GM21423 (cell line): ENCODE measurements around the gene DEAF1.
A peak's percentile ranks its signal among the peaks of the same experiment; 100 is the strongest.
"Not testable (repeated sequence)": the region's sequence is repeated elsewhere in the genome, so short reads cannot be mapped to it uniquely, and the experiment has no call there.

Source experiments
- ATAC-seq: cut with Tn5 transposase; IDR thresholded peaks from one replicate; pipeline ENCODE4 v1.9.1; 2021; ENCODE audit warnings: mild to moderate bottlenecking, moderate library complexity; ENCODE audit not compliant: unreplicated experiment

The DEAF1 gene

DNA sequence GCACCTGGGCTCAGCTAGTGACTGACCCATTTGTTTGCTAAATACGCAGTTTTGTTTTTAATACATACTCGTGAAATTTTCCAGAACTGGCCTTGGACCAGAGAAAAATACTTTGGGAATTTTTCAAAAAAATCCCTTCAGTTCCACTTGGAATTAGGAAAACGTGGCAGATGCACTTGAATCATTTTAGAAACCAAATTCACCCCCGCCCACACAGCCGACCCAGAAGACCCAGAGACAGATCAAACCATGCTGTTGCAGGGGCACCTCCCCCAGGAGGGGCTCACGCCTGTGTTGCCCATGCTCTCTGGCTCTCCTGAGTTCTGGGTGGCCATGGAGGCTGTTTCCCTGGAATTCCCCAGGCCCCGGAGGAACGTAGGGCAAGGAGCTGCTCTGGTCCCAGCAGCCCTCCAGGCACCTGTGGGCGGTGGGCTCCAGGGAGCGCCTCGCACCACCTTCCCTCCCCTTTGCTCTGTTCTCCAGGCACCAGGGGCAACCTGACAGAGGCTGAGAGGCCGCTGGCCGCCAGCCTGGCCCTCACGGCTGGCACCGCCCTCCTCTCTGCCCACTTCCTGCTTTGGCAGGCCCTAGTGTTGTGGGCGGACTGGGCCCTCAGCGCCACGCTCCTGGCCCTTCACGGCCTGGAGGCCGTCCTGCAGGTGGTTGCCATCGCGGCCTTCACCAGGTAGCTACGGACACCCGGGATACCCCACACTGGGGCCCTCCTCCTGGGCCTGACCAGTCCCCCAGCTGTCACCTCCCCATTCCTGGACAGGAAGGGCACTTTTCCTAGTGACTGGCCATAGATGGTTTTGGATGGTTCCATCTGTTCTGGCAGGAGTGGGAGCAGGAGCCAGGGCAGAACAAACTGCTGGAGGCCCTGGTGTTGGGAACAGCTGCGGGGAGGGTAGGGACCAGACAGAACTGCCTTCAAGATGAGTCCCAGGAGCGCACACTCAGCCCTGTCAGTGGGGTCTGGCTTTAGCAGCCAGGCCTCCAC, 7.7 kb upstream of the DEAF1 start:
- ATAC-seq, result no peak

DNA sequence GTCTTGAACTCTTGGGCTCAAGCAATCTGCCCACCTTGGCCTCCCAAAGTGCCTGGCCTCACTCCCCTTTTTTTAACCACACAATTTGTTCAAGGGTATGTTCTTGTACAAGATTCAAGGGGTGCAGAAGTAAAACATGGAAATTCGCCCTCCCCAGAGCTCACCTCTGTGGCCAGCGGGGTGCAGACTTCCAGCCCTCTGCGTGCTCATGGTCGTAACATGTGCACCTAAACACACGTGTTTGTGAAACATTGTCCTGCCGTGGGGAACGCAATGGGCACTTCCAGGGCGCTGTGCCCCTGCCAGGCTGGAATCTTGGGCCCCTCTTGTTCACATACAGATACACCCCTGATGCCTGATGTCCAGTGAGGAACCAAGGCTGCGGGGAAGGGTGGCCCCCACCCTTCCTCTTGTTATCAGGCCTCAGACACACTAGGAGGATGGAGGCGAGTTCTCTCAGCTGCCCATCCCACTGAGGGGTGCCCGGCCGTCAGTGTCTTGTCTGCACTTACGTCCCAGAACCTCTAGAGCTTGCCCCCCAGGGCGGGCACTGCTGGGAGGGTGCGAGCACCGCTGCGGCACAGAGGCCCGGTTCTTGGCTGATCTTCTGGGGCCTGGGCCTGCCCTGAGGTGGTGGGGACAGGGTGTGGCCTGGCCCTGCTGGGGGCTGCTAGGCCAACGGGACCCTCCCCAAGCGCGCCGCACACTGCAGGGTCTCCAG, 6.9 kb upstream of the DEAF1 start:
- ATAC-seq, result no peak

DNA sequence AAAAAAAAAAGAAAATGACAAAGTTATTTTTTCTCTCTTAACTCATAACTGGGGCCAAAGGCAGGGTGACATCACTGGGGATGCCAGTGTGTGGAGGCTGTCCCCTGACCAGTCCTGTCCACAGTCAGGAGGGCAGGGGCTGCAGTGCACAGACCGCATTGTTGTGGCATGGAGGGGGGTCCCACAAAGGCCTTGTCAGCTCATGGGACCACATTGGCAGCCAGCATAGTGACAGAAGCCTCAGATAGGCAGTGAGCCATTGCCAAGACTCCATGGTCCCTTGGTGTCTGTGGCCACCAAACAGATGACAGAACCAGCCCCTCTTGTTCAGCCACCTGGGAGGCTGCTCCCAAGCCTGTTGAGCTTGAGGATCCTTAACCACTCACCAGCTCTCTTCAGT, 4.7 kb upstream of the DEAF1 start:
- no peak for ATAC-seq

DNA sequence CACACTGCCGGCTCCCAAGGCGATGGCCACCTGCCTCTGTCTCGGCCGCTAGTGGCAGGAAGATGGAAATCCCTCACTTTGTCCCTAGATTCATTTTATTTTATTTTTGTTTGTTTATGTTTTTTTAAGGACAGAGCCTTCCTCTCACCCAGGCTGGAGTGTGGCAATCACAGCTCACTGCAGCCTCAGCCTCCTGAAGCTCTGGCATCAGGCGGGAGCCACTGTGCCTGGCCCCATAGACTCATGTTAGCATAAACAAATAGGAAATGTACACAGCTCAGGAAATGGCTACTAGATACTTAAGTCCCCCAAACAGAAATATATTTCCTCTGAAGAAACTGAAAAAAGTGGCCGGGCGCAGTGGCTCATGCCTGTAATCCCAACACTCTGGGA, 4.1 kb upstream of the DEAF1 start:
- no peak for ATAC-seq

DNA sequence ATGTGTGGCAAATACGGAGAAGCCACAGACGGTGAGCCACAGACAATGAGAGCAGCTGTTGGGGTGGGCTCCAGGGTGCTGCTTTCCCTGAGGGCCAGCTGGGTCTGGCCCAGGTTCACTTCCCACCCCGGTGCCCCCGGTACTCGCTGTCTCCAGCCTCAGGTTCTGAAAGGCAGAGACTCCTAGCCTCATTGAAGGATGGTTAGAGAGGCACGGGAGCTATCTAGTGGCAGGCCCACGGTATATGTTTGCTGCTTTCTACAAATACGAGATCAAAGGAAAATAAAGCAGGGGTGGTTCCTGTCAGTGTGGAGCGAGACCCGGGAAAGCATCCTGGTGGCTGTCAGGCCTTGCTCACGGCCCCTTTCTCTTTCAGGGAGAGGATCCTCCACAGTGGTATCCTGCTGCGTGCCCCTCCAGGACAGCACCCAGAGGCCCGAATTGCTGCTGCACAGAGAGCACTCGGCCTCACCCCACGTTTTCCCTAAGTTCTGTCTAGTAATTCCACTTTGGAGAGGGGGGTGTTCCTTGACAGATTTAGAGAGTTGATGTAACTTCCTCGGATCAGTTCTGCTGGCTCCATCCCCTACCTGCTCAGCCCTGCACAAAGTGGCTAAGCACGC, 3.6 kb upstream of the DEAF1 start:
- ATAC-seq, result no peak

DNA sequence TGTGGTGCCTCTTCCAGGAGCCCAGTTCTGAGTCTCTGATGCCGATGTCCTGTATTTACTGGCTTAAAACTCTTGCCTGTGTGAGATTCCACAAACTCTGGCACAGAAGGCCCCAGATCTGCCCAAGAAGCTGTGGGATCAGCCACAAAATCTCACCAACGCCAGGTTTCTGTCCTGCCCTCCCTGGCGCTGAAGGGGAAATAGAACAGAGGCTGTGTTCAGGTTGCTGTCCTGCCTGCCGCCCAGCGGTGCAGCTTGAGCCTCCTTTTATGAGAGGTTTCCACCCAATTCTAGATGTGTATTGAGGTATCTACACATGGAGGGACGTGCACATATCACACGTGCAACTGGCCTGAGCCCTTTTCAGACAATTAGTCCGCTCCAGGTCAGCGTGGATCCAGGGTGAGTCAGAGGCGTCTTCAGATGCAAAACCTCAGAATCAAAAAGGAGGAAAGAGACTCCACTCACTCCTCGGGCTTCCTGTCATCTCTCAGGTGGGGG, 2.8 kb upstream of the DEAF1 start:
- ATAC-seq, result no peak

DNA sequence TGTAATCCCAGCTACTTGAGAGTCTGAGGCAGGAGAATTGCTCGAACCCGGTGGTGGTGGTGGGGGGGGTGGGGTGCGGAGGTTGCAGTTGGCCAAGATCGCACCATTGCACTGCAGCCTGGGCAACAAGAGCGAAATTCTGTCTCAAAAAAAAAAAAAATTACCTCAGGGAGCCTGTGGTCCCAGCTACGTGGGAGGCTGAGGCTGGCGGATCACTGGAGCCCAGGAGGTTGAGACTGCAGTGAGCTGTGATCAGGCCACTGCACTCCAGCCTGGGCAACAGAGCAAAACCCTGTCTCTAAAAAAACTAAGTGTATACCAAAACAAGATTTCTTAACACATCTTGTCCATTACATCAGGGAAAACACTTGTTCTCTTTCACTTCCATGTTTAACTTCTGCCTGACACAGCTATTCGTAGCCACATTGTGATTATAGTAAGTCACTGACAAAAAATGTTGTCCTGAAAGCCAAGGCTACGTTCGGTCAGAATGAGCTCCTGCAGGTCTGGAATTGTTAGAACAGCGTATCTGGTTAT, 2.0 kb upstream of the DEAF1 start:
- ATAC-seq, result no peak

DNA sequence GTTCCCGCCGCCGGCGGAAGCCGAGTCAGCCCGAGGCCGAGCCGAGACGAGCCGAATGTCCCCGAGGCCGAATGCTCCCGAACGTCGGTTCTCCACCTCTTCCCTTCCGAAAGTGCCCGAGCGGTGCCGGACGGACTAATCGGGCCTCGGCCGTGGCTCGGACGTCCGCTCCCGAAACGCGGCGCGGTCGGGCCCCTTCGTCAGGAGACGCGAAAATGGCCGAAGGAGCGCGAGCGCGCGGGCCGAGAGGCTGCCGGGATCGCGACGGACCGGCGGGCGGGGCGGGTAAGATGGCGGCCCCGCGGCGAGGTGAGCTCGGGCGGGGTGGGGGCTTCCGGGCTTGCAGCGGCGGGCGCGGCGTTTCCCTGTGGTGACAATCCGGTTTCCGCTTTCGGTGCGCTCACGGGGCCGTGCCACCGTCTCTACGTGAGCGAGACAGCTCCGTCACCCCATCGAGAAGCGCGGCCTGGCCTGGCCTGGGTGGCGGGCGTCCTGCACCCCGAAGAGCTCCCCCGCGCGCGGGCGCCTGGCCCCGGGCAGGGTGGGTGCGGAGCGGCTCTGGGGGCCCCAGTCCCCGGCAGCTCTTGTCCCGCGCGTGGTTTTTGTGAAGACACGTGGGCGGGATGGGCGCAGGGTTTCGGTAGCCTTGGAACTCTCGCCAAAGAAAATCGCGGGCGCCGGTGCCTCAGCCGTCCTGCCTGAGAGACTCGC, 671 bp upstream of the DEAF1 start, which contains the start of gene TMEM80:
TMEM80 (plus strand) TSS at position 279 of the 711 bp plus-strand sequence; CDS start at position 291, 12 bp downstream.
- peak; percentile 73 for ATAC-seq

DNA sequence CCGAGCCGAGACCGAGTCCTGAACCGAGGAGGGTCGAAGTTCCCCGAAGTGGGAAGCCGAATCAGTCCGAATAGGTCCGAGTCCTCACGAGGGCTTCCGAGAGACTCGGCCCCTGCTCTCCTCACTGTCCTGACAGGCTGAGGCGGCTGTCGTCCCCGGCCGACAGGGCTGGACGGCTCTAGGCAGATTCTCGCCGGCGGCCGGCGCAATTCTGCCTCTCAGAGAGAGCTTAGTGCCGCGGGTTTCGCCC, 191 bp upstream of the DEAF1 start:
- ATAC-seq, result no peak

DNA sequence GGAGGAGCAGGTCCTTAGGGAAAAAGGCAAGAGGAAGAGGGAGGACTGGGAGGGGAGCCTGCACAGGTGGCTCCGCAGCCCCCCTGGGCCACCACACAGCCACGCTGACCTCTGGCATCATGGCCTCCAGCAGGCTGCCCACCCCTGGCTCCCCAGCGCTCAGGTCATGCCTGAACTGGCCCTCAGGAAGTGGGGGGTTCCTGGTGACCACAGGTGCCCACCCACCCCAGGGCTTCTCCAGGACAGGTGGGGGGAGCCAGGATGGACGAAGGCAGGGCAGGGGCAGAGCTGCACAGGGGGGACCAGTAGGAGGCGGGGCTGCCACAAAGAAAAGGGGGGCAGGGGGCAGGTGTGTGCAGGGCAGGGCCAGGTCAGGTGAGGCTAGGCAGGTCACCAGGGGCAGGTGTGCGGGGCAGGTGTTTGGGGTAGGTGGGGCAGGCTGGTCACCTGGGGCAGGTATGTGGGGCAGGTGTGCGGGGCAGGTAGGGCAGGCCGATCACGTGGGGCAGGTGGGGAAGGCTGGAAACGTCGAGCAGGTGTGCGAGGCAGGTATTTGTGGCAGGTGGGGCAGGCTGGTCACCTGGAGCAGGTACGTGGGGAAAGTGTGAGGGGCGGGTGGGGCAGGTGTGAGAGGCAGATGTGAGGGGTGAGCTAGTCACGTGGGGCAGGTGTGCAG, 997 bp downstream of the DEAF1 start:
- ATAC-seq, result no peak

DNA sequence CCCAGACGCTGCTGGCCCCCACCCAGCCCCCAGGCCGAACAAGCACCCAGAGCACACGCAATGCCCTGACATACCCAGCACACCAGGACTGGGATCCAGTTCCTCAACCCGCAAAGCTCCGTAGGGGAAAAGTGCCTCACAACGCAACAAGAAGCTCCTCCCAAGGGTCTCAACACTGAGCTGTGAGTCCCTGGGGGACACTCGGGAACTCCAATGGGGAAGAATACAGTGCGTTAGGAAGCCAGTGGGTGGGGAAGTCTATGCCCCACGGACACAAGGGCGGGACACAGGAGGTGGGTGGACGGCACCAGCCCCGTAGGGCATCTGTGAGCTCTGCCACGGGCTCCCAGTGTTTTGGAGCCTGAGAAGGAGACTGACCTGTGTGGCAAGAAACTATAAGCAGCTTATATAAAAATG, 1.6 kb downstream of the DEAF1 start:
- ATAC-seq, result no peak

DNA sequence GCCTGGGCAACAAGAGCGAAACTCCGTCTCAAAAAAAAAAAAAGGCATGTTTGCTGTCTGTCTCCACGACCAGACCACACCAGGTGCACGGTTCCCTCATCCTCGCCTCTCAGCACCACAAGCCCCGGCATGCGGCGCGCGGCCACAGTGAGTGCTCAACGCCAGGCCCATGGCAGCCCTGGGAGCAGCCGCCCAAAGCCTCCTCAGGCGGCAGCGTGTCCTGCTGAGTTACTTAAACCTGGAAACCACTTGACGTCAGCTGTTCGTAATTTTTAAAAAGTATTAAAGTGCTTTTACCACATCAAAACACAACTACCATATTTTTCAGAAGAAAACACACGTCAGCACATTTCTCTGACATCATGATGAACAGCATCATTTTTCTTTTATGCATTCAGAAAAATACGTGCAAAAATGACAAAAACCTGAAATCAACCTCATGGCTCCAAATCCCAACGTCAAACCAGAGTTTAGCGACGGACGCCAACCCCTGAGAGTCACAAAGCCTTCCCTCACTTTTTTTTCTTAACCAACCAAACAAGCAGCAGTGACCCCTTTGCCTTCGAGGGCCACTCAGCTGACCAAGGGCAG, 2.1 kb downstream of the DEAF1 start:
- no peak for ATAC-seq

DNA sequence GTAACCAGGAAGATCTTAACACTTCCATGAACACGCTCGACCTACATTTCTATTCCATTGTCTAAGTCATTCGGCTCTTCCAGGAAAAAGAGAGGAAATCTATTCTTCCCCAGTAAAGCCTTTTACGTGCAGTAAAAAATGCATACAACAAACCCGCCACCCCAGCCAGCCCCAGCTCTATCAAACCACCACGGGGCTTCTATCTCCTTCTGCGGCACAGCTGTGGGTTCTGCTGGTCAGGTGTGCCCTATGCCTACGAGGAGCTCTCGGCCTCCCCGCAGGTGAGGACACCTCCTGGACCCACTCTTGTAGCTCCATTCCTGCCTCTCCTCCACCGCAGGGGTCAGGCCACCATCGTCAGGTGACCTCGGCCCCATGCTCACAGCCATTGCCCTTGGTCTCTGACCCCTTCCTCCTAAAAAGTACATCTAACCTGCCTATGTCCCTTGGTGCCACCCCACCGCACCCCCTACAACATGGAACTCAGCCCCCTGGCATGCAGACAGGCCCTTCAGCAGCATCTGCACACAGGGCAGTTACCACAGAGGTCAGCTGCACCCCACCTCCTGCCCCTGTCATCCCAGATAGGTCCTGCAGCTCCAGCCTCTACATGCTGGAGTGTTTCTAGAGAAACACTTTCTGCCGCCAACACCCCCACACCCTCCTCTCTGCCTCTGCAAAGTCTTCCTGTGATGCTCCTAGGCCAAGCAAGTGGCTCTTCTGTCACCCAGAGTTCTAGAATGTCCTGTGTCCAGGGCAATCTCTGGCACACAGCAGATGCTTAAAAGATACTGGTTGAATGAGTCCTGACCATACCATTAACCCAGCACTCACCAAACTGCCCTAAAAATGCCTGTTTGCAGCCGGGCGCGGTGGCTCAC, 3.1 kb downstream of the DEAF1 start:
- no peak for ATAC-seq

DNA sequence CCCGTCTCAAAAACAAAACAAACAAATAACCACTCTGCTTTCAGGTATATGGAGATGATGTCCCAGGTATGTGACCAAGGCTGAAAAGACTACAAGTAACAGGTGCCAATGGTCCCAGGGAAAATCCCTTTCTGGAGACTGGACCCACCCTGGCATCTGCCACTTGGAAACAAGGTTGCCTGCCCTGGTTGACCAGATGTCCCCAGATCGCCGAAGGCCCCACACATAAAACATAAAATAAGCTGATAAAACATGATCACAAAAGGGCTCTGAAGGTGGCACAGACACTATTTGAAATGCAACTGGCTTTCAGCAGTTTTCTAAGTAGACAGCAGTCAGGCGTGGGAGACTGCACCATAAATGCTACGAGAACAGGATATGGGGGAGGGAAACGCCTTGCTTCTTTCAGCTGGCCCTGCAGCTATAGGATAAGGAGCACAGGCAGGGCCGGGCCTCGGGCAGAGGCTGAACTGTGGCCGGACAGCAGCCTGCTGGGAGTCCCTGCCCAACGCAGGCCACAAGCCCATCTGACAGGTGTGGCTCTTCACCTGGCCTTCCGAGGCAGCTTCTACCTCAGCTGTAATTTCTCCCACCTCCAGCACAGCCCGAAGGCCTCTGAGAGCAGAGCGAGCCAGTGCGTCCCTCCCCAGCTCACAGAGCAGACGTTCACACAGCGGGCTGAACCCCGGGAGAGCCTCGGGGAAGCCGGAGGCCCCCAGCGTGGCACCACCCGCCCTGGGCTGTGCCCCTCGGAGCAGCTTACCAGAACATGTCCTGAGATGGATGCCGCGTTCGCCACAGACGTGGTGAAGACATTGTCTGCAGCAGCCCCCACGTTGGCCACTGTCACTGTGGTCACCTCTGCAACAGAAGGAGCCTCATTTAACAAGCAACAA, 4.0 kb downstream of the DEAF1 start:
- ATAC-seq, result no peak

DNA sequence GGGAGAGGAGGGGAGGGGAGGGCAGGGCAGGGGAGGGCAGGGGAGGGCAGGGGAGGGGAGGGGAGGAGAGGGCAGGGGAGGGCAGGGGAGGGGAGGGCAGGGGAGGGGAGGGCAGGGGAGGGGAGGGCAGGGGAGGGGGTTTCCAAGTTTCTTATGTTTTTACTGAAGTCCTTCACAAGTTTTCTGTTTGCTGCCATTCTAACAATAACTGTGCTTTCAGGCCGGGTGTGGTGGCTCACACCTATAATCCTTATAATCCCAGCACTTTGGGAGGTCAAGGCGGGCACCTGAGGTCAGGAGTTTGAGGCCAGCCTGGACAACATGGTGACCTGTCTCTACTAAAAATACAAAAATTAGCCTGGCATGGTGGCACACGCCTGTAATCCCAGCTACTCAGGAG, 4.8 kb downstream of the DEAF1 start:
- not testable (repeated sequence) for ATAC-seq

DNA sequence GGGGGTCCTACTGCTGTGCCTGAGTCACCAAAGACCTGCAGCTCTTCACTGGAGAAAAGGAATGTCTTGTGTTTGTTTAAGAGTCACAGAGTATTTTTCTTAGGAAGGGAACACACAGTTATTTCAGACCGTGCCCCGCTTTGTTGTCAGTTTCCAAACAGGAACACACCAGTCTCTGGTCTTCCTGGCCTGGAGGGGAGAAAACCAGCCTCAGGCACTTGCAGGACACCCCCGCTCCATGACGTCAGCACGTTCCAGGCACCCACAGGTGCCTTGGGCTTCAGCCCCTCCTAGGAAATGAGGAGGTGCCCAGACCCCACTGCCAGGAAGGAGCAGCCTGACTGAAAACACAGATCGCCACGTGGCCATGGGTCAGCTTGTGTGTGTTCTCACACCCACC, 5.4 kb downstream of the DEAF1 start:
- ATAC-seq, result no peak

DNA sequence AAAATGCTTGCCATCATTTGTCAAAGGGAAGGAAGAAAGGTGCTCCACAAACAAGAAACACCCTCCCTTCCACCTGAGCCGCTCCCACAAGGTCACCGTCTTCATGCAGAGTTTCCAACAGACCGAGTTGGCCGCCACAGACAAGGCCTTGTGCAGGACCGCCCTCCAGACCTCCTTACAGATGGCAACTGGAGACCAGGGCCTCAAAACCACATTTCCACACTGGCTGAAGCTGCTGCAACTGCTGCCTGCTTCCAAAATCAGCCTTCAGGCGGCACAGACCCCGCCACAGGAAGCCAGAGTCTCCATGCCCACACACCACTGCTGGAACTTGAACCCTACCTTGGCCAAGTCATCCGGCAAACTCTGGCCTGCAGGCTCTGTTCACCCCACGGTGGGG, 6.3 kb downstream of the DEAF1 start:
- no peak for ATAC-seq

DNA sequence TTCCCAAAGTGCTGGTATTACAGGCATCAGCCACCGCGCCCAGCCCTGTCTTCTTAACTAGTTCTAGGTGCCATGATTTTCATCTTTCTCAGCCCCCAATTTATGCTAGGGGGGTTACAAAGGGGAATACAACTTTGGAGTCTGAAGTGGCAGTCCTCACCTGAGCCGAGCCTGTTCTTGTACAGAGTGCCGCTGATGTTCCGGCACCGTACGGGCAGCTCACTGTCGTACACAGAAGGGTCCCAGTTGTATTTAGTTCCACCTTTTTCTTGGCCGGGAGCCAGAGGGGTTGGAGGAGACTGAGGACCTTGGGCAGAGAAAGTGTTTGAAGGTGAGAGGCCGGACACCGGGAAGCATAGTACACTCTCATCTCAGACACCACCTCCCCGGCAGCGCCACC, 7.3 kb downstream of the DEAF1 start:
- no peak for ATAC-seq
